ENCODE data around the gene PABPC1L. TPM values are rescaled to one million over a fixed set of nuclear protein-coding genes. Genes with fewer than 3 reads are reported as not detected.

Gene PABPC1L
- total RNA-seq, 4 donors from 2014 or later = 2.0 to 5.9 (median 2.9) TPM

- DNase-seq (ENCODE audit: extremely low spot score) = no peak
- H3K4me3 ChIP-seq = no peak overlapping the region
- peak overlapping the region in 1 of 4 donors; percentile 46 for H3K27ac ChIP-seq (replicated peaks in 1 of 4)
- intact Hi-C loops (cut with DNase I) = loop anchor here (5.0 to 10.0 kb wide), 2 partner anchors 82 to 225 kb away; partner anchors contain the start of genes KCNK15 and YWHAB
- TF ChIP-seq CTCF (IDR thresholded peaks at IDR 0.05) = no peak
- TF ChIP-seq POLR2AphosphoS5 (IDR thresholded peaks at IDR 0.05) = no peak
- TF ChIP-seq POLR2A (IDR thresholded peaks at IDR 0.05; ENCODE audit: low read depth) = no peak
- TF ChIP-seq EP300 (IDR thresholded peaks at IDR 0.05) = no peak
- WGBS = 38% methylated on average over 3 of the region's 3 CpGs
- peaks cover 12 to 24% (median 17%) of the 10 kb centered on the region in 4 donors for H3K36me3 ChIP-seq
- no peaks in the 10 kb centered on the region for H3K27me3 ChIP-seq
- no peaks in the 10 kb centered on the region for H3K9me3 ChIP-seq
- peaks cover 14 to 58% (median 54%) of the 10 kb centered on the region in 4 donors for H3K4me1 ChIP-seq
Measured at GRCh38 chr20:44969300-44969894, 59.5 kb downstream of the PABPC1L start.

GRCh38 chr20:44970243-44970757 is 60.4 kb downstream of the PABPC1L start:
- Histone ChIP-seq H3K9me3 (no peaks in the 10 kb centered on the region), H3K27ac (replicated peaks in 1 of 4) (peak overlapping the region in 2 of 4 donors; percentile 32 to 46), H3K36me3 (peaks cover 15 to 33% (median 26%) of the 10 kb centered on the region in 4 donors), H3K27me3 (no peaks in the 10 kb centered on the region), H3K4me3 (no peak overlapping the region), H3K4me1 (peaks cover 14 to 56% (median 53%) of the 10 kb centered on the region in 4 donors)
- intact Hi-C loops (cut with DNase I) = no loop called here
- WGBS = 38% methylated on average over 1 of the region's 1 CpG
- DNase-seq (ENCODE audit: extremely low spot score) = no peak
- TF ChIP-seq POLR2AphosphoS5 (IDR thresholded peaks at IDR 0.05) (no peak), EP300 (IDR thresholded peaks at IDR 0.05) (no peak), POLR2A (IDR thresholded peaks at IDR 0.05; ENCODE audit: low read depth) (no peak), CTCF (IDR thresholded peaks at IDR 0.05) (no peak)

GRCh38 chr20:44973053-44973452 is 63.2 kb downstream of the PABPC1L start:
- TF ChIP-seq POLR2AphosphoS5 (IDR thresholded peaks at IDR 0.05) (no peak), EP300 (IDR thresholded peaks at IDR 0.05) (no peak), POLR2A (IDR thresholded peaks at IDR 0.05; ENCODE audit: low read depth) (no peak), CTCF (IDR thresholded peaks at IDR 0.05) (no peak)
- peaks cover under 1 to 33% (median 33%) of the 10 kb centered on the region in 4 donors for H3K4me1 ChIP-seq
- WGBS = 75% methylated on average over 2 of the region's 2 CpGs
- H3K36me3 ChIP-seq = peaks cover 15 to 51% (median 34%) of the 10 kb centered on the region in 4 donors
- no peaks in the 10 kb centered on the region for H3K27me3 ChIP-seq
- intact Hi-C loops (cut with DNase I) = no loop called here
- no peak overlapping the region for H3K27ac ChIP-seq (replicated peaks in 1 of 4)
- H3K4me3 ChIP-seq = no peak overlapping the region
- DNase-seq (ENCODE audit: extremely low spot score) = no peak
- no peaks in the 10 kb centered on the region for H3K9me3 ChIP-seq

- Histone ChIP-seq H3K27ac (replicated peaks in 1 of 4) (no peak overlapping the region), H3K27me3 (no peaks in the 10 kb centered on the region), H3K4me1 (peaks cover 0 to 9% (median 2%) of the 10 kb centered on the region in 4 donors), H3K9me3 (no peaks in the 10 kb centered on the region), H3K4me3 (no peak overlapping the region), H3K36me3 (peaks cover 21 to 86% (median 52%) of the 10 kb centered on the region in 4 donors)
- 81% methylated on average over 4 of the region's 4 CpGs for WGBS
- TF ChIP-seq EP300 (IDR thresholded peaks at IDR 0.05) (no peak), POLR2A (IDR thresholded peaks at IDR 0.05; ENCODE audit: low read depth) (no peak), CTCF (IDR thresholded peaks at IDR 0.05) (no peak), POLR2AphosphoS5 (IDR thresholded peaks at IDR 0.05) (no peak)
- no peak for DNase-seq (ENCODE audit: extremely low spot score)
- intact Hi-C loops (cut with DNase I) = no loop called here
Measured at GRCh38 chr20:44976698-44977097, 66.8 kb downstream of the PABPC1L start.
